Cerebellar cortex (tissue), 1 donor: ENCODE data around the gene PRDM5.
"Not testable (repeated sequence)": the region's sequence is repeated elsewhere in the genome, so short reads cannot be mapped to it uniquely, and the experiment has no call there.

Experiments
- DNase-seq: peaks from one replicate; pipeline ENCODE4 v3.0.0-alpha.2; 2015; ENCODE audit warnings: low spot score

PRDM5 gene

DNA sequence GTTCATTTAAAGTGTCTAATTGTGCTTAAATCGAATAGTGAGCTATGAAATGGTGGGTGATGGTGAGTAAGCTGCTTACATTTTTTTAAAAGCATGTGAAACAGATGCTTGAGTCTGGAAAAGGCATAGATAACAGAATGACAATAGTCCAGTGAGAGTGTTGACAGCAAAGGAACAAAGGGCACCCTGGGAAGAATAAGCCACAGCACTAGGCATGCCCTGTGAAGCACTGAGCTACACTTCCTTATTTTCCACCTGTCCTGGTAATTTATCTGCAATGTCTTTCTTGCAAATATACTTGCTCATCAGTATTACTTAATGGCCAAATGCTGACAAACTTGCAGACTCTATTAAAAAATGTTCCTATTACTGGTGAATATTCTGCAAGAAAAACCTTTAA lies 168.7 kb downstream of the PRDM5 start:
- no peak for DNase-seq

DNA sequence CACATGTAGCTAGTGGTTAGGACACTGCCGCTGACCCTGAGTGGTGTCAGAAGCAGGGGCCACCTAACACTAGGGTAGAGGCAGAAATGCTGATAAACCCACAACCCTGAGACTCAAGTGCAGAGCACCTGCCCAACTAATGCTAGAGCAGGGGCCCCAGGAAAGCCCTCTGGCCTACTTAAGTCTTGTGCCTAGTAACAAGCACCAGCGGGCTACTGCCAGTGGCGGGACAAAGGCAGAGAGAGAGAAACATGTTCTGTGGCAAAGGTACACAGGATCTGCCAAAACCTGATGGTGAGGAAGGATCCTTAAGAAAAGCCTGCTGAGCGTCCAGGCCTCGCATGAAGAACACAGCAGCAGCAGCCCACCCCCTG lies 172.4 kb downstream of the PRDM5 start:
- DNase-seq: no peak

GRCh38 chr4:120749445-120750151 lies 172.9 kb downstream of the PRDM5 start:
- DNase-seq: no peak

- not testable (repeated sequence) for DNase-seq
Measured at GRCh38 chr4:120741636-120742035, 180.9 kb downstream of the PRDM5 start.

DNA sequence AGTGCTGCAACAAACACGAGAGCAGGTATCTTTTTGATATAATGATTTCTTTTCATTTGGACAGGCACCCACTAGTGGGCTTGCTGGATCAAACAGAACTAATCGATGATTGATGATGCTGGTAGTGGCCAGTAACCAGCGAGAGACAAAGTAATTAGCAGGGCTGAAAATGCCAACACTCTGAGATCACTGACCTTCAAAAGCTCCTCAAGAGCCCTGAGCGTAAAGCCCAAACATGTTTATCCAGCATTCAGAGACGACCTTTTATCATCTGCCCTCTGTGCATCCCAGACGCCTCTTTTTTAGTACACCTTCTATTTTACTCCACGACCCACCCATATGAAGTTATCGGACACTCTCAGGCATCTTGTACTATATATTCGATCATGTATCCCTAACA lies 186.2 kb downstream of the PRDM5 start:
- no peak for DNase-seq

DNA sequence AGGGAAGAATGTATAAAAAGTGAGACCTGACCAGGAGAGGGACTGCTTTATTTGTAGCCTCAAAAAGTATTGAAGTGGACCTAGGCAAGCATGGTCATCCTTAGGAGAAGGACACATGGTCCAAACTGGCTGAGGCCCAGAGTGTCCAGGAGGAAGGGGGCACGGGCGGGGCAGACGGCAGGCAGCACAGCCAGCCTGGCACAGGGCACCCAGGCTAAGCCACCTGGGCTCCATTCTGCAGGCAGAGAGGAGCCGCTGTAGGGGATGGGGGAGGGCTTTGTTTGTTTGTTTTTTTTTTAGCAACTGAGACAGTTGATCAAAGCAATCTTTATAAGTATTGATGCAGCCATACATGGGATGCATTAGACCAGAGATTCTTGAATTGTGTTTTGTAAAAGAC lies 188.6 kb downstream of the PRDM5 start:
- DNase-seq: peak; percentile 31

DNA sequence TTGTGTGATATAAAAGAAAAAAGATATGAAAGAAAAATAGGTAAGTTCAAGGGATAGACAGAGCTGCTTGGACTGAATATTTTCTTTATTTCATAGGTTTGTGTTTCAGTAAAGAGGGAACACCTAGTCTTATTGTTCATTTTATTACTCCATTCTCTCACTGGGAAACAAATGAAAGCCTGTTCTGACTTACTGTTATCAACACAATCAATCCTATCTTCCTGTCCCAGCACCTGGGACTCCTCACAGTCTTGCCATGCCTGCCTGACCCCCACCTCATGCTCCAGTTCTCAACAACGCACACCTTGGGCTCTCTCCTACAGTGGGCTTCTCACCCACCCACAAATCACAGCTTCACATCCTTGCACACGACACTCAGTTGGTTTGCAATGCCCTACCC lies 189.5 kb downstream of the PRDM5 start:
- no peak for DNase-seq

- no peak for DNase-seq
Measured at GRCh38 chr4:120731561-120731960, 191.0 kb downstream of the PRDM5 start.

DNA sequence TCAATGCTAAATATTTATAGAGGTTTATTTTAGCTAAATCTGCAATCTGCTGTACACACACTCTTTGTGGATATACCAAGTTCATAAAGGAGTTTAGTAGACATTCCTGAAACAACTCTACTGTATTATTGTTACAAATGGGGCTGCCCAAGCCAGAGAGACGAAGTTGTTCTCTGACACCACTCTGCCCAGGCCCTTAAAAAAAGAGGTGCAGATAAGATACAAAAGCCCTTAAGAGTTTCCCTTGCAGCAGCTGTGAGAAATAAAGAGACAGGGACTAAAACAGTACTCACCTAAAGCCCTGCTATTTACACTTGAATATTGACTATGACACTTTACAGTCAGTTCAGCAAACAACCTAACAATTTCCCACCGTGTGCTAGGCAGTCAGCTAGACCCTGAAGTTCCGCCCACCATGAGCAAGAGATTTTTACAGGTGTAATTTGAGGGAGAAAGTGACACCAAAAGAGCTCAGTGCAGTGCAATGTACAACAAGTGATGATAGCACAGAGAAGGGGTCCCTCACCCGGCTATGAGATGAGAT lies 191.7 kb downstream of the PRDM5 start:
- DNase-seq: no peak

DNA sequence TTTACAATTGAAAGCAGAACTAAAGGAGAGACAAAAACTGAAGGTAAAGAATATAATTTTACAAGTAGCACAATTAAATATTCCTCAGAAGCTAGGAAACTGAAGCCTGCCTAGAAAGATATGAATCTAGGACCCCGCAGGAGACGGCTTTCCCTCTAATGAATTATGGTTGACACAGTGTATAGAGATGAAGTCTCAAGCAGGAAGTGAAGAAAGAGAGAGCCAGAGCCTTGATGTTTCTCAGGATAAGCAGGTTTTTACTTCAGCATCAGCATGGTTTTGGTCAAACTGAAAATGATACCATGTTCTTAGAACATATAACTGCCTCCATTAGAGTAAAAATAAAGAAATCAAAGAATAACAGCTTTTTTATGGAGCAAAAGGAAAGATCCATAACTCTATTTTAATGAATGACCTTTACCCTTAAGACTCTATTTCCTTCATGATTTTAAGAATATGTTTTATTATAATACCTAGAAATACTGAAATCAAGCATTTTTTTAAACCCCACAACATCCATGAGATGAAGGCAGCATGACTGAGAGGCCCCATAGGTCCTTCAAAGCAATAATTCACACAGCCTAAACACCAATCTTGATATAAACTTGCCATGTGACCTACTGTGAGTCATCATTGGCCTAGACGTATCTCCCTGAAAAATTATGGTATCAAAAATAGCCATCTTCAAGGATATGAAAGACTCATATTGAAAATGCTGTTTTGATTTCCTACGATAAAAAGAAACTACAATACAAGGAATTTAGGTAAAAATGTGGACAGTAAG lies 193.4 kb downstream of the PRDM5 start:
- no peak for DNase-seq

DNA sequence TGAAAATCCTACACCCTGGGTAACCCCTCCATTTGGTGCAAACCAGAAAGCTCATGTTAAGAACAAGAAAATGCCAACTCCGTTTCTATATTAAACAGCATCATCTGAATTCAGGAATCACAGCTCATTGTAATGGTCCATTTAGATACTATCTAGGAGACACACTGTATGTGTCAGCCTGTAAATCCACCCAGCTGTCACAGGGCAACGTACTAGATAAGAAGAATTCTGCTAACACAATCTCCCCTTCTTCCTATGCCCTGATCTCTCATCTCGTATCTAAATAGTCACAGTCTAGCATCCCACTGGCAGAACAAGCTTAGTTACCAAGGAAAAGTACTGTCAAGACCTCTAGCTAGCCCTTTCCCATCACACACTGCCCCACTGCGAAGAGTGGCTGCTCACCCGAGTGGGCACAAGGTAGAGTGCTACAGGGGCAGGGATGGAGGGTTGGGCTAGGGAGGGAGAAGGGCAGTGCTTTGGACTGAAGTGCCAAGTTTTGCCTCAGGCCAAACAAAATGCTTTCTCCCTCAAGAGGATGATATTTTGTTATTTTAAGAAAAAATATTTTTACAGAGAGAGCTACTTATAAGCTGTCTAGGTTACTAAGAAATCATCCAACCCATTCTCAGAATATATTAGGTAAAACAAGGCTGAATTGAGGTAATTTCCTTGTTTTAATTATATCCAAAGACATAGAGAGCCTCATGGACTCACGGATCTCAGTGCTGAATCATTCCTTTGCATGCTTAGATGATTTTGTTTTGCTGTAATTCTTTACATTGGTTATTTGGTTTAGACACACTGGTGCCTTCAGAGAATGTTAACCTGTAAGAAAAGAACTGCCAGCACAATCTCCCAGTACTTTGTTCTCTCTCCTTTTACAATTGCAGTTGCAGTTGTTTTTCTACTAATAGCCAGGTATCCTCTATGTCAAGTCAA lies 196.6 kb downstream of the PRDM5 start:
- DNase-seq: no peak

DNA sequence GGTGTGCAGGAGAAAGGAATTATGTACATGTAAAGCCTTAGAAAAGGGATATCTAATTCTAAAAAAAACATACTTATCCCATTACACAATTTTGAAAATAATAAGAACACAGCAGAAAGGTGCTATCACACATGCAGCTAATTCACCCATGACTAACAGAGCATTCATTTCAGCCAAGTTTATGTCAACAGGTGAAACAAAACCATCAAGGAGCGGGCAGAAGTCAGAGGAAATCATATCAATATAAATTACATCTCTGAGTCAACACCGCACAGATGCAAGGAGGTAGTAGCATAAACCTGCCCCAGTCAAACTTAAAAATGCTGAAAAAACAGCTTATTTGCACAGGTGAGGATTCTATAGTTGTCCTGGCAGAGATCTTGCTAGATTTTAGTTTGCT lies 197.9 kb downstream of the PRDM5 start:
- no peak for DNase-seq

GRCh38 chr4:120723986-120724385 lies 198.5 kb downstream of the PRDM5 start:
- DNase-seq: no peak

DNA sequence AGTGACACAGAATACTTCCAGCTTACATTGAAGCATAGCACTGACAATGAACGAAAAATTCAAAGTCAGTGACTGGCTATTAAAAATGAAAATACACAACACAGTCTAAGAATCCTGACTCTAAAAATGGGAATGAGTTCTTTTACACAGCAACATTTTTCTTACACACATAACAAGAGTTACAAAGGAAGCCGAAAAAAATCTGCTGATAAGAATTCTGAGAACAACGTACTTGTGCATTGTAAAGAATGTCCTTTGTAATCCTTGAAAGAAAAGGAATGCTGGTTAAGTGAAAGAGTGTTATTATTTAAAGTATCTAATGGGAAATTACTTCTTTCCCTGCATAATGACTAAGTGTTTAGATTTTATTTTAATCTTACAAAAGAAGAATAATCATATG lies 199.4 kb downstream of the PRDM5 start:
- DNase-seq: no peak

DNA sequence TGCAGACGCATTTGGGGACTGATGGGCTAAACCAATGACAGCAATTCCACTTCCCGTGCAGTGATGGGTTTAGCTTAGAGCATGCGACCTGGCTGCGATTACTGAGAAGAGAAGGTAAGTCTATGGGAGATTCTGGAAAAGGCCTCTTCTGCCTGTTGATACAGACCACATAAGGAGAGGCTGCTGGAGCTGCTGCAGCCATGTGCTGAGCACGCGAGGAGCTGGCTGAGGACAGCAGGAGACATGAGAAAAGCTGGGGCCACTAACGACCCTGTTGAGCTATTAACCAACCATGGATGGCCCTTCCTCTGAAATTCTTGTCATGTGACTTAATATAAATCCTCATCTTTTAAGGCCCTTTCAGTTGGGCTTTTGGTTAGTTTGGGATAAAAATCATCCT lies 199.9 kb downstream of the PRDM5 start:
- no peak for DNase-seq

- no peak for DNase-seq
Measured at GRCh38 chr4:120720354-120720934, 202.1 kb downstream of the PRDM5 start.

- peak; percentile 26 for DNase-seq
Measured at GRCh38 chr4:120718979-120719566, 203.5 kb downstream of the PRDM5 start.

- no peak for DNase-seq
Measured at GRCh38 chr4:120716346-120716745, 206.2 kb downstream of the PRDM5 start.

GRCh38 chr4:120714417-120715010 lies 208.0 kb downstream of the PRDM5 start:
- DNase-seq: no peak

DNA sequence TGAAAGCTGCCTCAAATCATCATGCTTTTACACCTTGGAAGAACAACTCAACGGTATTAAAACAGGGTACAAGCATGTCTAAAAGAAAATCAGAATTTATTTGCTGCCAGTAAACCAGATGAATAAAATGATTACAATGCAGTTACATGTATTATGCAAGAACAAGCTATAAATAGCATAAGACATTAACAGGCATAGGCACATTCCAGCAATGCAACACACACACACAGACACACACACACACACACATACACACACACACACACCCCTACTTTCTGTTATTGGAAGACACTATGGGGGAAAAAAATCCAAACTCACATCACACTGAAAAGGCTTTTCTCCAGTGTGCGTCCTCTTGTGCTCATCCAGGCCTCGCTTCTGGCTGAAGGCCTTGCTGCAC lies 212.5 kb downstream of the PRDM5 start:
- DNase-seq: no peak

DNA sequence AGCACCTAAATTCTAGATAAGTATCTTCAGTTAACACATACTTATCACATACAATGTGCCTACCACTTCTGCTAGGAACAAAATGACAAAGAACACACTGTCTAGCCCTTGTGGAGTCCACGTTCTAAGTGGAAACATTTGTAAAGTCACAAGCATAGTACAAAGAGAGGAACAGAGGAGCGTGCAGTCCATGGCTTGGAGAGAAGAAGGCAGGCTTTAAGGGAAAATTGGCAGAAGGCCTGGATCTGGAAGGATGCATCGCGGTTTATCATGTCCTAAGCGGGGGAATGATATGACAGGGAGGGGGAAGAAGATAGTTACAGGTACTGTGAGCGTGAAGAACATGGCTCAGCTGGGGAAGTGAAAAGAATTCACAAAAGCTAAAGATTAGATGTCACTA lies 218.0 kb downstream of the PRDM5 start:
- no peak for DNase-seq
